A673 (cell line): ENCODE data around the gene ACSBG1. TPM values are rescaled to one million over a fixed set of nuclear protein-coding genes. Genes with fewer than 3 reads are reported as not detected.

Experiments used
- BruUV-seq: library from RNA; stranded (reverse); fragments of 400-500 nt; replicated peaks from 2 replicates; lab custom pipeline; 2021; lab: Mats Ljungman, UMichigan
- CTCF ChIA-PET: fragments of 300-600 bp; sonication (Branson Sonifier 250); formaldehyde crosslinking; loops from one replicate; lab custom pipeline; 2022; ENCODE audit warnings: antibody characterized with exemption; lab: Charles Lee
- POLR2A ChIA-PET: fragments of 300-600 bp; sonication (Branson Sonifier 250); formaldehyde crosslinking; loops from one replicate; lab custom pipeline; 2022; ENCODE audit warnings: antibody characterized with exemption; ENCODE audit not compliant: low non-redundant PET; lab: Charles Lee
- DNase-seq: peaks from one replicate; pipeline ENCODE4 v3.0.0-alpha.2; 2015; ENCODE audit warnings: low spot score
- H3K27ac ChIP-seq: fragments of 200-600 bp; sonication (generic); 2 replicates; pipeline ENCODE4 v1.5.1; 2016; ENCODE audit warnings: mixed run types, low read depth, mild to moderate bottlenecking, mixed read lengths, antibody characterized with exemption, low read length; ENCODE audit not compliant: poor library complexity, severe bottlenecking
- H3K27me3 ChIP-seq: fragments of 200-600 bp; sonication (generic); replicated peaks from 2 replicates; pipeline ENCODE4 v1.6.1; 2017; ENCODE audit warnings: mixed run types, low read depth, mild to moderate bottlenecking, mixed read lengths, antibody characterized with exemption, low read length; ENCODE audit not compliant: insufficient read depth, poor library complexity
- H3K36me3 ChIP-seq: fragments of 200-600 bp; sonication (generic); 2 replicates; pipeline ENCODE4 v1.6.1; 2016; ENCODE audit warnings: mixed run types, mild to moderate bottlenecking, mixed read lengths, antibody characterized with exemption, low read length; ENCODE audit not compliant: insufficient read depth, poor library complexity, severe bottlenecking
- H3K4me1 ChIP-seq: fragments of 200-600 bp; sonication (generic); 2 replicates; pipeline ENCODE4 v1.6.1; 2017; ENCODE audit warnings: mixed run types, mild to moderate bottlenecking, mixed read lengths, antibody characterized with exemption, low read length; ENCODE audit not compliant: insufficient read depth, poor library complexity, severe bottlenecking
- H3K4me3 ChIP-seq: fragments of 200-600 bp; sonication (generic); 2 replicates; pipeline ENCODE4 v1.5.1; 2016; ENCODE audit warnings: low read depth, mixed run types, mild to moderate bottlenecking, mixed read lengths, low read length; ENCODE audit not compliant: poor library complexity, severe bottlenecking
- H3K9me3 ChIP-seq: fragments of 200-600 bp; sonication (generic); 2 replicates; pipeline ENCODE4 v1.6.1; 2016; ENCODE audit warnings: mixed run types, low read depth, mild to moderate bottlenecking, mixed read lengths, antibody characterized with exemption, low read length; ENCODE audit not compliant: poor library complexity, severe bottlenecking
- EZH2 ChIP-seq: fragments of 200-600 bp; sonication (generic); IDR thresholded peaks from 2 replicates; pipeline ENCODE4 v1.6.1; 2017; ENCODE audit warnings: borderline replicate concordance, low read depth, mild to moderate bottlenecking, mixed read lengths, antibody characterized with exemption, low read length; ENCODE audit not compliant: poor library complexity, severe bottlenecking
- intact Hi-C: fragments of 100-400 bp; cut with micrococcal nuclease; formaldehyde crosslinking; loops from one replicate; pipeline ENCODE4 v1.10.0; 2022; ENCODE audit not compliant: unreplicated experiment
- total RNA-seq: library from RNA; stranded (reverse); gene quantifications from 2 replicates; pipeline ENCODE4 v1.2.3, GENCODE V29; 2021
- TF ChIP-seq, protein P1 (sequence below): fragments of 300-800, 200-600 bp; sonication (generic); conservative IDR thresholded peaks from 2 replicates; pipeline ENCODE4 v1.5.1; 2017; ENCODE audit warnings: low read depth, mild to moderate bottlenecking, antibody characterized with exemption, low read length, moderate library complexity, mixed read lengths

Gene ACSBG1
- total RNA-seq, 1 experiment from 2014 or later = 0.45 TPM

DNA sequence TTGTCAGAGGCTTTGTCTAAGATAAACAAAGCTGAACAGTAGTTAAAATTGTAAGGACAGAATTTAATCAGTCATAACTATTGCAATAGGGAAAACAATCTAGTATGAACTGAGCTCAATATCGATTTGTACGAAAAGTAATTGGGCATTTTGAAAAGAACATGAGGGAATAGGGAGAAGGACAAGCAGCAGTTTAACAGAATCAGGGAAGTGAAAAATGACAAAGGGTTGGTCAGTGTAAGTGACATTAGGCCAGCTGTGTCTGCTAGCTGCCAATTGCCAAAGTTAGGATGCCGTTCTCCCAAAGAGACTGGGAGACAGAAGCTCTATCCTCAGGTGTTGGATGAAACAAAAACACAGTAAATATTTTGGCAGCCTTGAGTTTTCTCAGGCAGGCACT, 26.7 kb upstream of the ACSBG1 start:
- CTCF ChIA-PET = no interaction called here
- BruUV-seq = no TSS peak
- no peaks in the 10 kb centered on the region for H3K9me3 ChIP-seq
- no peak overlapping the region for H3K4me3 ChIP-seq
- DNase-seq = no peak
- POLR2A ChIA-PET = no interaction called here
- H3K27ac ChIP-seq = no peak overlapping the region
- H3K27me3 ChIP-seq = no peaks in the 10 kb centered on the region
- intact Hi-C loops = no loop called here
- no peak for TF ChIP-seq EZH2
- TF ChIP-seq, protein P1, sequence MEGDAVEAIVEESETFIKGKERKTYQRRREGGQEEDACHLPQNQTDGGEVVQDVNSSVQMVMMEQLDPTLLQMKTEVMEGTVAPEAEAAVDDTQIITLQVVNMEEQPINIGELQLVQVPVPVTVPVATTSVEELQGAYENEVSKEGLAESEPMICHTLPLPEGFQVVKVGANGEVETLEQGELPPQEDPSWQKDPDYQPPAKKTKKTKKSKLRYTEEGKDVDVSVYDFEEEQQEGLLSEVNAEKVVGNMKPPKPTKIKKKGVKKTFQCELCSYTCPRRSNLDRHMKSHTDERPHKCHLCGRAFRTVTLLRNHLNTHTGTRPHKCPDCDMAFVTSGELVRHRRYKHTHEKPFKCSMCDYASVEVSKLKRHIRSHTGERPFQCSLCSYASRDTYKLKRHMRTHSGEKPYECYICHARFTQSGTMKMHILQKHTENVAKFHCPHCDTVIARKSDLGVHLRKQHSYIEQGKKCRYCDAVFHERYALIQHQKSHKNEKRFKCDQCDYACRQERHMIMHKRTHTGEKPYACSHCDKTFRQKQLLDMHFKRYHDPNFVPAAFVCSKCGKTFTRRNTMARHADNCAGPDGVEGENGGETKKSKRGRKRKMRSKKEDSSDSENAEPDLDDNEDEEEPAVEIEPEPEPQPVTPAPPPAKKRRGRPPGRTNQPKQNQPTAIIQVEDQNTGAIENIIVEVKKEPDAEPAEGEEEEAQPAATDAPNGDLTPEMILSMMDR = no peak
- no peaks in the 10 kb centered on the region for H3K36me3 ChIP-seq
- H3K4me1 ChIP-seq = no peaks in the 10 kb centered on the region

DNA sequence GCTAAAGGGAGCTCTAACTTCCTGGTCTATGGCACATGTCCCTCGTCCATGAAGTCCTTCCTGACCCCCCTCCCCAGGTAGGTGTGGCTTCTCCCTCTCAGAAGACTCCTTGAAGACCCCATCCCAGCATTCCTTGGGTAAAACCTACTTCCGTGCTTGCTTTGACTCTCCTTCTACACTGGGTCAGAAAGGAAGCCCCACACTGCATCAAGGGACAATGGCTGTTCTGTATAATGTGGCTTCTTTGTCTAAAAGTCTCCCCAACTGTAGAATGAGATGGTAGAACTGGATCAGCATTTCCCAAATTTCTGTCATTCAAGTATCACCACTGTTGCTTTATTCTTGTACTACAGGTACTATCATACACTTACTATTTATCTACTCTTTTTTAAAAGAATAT, 26.1 kb upstream of the ACSBG1 start:
- intact Hi-C loops = no loop called here
- no TSS peak for BruUV-seq
- POLR2A ChIA-PET = no interaction called here
- Histone ChIP-seq H3K27ac (no peak overlapping the region), H3K36me3 (no peaks in the 10 kb centered on the region), H3K4me1 (no peaks in the 10 kb centered on the region), H3K9me3 (no peaks in the 10 kb centered on the region), H3K27me3 (no peaks in the 10 kb centered on the region), H3K4me3 (no peak overlapping the region)
- TF ChIP-seq, protein P1 = no peak
- TF ChIP-seq EZH2 = no peak
- DNase-seq = no peak
- CTCF ChIA-PET = no interaction called here

DNA sequence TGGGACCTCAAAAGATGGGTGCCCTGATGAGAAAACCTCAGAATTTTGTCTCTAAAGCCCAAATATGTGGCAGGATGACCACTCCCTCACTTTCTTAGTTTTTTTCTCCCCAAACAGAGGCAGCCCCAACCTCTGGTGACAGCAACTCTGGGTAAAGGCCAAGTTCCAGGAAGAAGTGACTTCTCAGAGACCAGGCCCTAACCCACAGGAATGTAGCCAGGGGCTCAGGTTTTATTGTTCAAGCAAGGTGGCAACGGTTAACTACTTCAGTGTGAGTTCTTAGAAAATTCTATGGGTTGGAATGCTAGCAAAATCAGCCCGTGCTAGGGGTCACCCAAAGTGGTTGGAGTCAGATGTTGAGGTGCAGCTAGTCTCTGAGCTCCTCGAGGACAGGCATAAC, 24.9 kb upstream of the ACSBG1 start:
- H3K27me3 ChIP-seq = no peaks in the 10 kb centered on the region
- TF ChIP-seq EZH2 = no peak
- TF ChIP-seq, protein P1 = no peak
- H3K9me3 ChIP-seq = no peaks in the 10 kb centered on the region
- DNase-seq = no peak
- BruUV-seq = no TSS peak
- H3K4me3 ChIP-seq = no peak overlapping the region
- H3K27ac ChIP-seq = no peak overlapping the region
- intact Hi-C loops = no loop called here
- CTCF ChIA-PET = no interaction called here
- no peaks in the 10 kb centered on the region for H3K4me1 ChIP-seq
- POLR2A ChIA-PET = no interaction called here
- no peaks in the 10 kb centered on the region for H3K36me3 ChIP-seq
